NCI-H1417 (cell line): ENCODE measurements around the gene CDH6.

ENCODE experiments used
- DNase-seq, 3 experiments: peaks; one replicate each; lab custom pipeline; 2025; lab: John Stamatoyannopoulos, UW

The CDH6 gene

DNA sequence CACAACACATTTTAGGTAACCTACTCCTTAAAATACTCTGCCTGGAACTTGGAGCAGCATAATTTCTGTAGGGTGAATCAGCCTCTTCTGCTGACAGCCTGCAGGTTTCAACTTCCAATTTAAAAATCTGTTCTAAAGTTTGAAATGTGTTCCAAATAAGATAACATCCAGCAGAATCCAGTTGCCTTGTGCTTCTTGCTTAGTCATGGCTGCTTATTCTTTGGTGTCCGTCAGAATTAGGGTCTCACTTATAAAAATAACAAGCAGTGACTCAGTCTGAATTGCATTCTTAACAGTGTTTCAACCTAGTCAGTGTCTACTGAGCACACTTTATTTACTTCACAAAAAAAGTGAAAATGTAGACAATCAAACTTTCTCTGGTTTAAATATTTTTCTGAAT, 3.7 kb downstream of the CDH6 start:
- DNase-seq: no peak

DNA sequence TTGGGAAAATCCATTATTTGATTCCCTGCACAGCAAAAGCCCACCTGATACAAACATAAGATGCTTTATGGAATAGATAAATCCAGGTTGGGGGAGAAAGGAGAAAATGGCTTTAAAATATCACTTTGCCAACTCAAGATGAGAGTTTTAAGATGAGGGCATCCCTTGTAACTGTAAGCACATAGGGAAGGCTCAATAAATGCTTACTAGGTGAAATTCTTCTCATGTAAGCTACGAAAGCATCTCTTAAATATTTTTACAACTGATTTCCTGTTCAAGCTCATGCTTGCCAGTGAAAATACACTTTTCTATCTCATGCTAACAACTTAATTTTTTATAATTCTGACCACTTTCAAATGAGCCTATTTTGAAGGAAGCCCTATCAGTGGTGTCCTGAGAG, 11.5 kb downstream of the CDH6 start:
- DNase-seq: no peak

DNA sequence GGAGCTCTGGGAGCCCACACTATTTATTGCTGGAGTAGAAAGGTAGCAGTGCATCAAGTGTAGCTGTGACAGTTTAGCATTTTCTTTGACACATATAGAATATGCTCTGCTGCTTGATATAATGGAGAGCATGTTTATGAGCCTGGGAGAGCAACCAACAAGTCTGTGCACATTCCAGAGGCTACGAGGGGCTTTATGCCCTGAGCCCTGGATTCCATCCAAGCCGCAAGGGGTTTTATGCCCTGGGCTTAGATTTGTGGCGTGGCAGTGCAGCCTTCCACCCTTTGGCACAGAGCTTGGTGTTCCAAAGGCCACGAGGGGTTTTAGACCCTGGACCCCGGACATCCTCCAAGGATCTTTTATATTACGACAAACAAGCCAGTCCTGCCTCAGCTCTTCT, 14.6 kb downstream of the CDH6 start:
- no peak for DNase-seq

DNA sequence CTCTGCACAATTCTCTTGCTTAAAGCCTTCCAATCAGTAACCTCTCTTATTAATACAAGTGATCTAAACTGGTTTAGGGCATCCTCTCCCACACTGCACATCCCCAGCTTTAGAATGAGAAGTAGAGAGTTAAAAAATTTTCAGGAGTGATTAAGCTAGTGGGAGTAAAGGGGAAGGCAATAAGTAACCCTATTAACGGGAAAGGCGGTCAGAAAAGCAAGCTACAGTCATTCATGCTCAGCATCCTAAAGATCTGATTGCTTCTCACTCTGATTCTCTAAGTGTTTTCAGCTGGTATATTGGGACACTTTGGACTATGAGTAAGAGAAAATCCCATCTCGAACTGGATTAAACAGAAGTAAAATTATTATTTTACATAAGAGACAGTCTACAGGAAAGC, 15.8 kb downstream of the CDH6 start:
- DNase-seq: no peak

DNA sequence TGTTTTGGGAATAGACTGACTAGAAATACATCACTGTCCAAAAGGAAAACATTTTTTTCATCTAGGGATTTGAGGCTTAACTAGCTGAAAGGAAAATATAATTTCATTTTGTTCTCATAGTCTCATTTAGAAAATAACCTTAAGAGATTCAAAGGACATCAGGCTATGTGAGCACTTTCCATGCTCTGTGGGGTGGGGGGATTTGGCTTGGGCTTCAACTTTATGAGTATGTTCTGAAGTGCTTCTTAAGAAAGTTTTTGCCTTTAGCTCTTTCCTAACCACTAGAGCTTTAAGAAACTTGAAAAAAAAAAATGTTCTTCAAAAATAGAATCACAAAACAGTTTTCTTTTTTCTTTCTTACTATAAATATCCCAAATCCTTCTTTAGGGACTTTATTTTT, 17.6 kb downstream of the CDH6 start:
- DNase-seq: no peak

DNA sequence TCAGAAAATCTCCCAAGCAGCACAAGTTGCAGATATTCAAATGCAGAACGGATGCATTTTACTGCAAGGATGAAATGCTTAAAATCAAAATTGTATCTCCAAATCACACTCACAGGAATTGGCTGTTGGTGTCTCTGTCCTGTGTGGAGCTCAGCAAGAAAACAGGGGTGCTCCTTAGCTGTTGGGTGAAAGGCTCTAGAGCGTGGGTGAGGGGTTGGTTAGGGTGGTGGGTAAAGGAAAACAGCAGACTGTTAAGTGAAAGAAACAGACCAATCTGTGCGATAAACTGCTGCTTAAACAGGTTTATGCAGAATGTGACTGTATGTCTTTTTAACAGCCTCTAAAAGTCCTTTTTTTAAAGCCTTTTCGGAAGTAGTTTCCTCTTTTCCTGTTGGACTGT, 19.8 kb downstream of the CDH6 start:
- DNase-seq: no peak

DNA sequence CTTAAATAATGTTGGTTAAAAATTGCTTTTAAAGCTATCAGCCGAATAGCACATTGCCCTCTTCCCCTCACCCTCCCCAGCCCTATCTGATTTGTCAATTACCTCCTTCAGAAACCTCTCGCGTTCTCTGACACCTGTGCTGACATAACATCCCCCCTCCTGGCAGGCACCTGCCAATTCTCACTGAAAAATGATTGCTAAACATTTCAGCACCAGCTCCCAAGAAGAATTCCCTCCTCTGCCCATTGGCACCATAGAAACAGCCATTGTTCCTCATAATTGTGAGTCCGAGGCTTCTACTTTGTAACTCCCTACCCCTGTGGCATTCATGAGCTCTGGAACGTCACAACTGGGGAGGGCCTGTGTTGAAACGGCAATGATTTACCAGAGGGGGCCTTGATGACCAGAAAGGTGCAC, 20.2 kb downstream of the CDH6 start:
- DNase-seq: peak in 2 of 3 experiments; percentile 83 to 95

DNA sequence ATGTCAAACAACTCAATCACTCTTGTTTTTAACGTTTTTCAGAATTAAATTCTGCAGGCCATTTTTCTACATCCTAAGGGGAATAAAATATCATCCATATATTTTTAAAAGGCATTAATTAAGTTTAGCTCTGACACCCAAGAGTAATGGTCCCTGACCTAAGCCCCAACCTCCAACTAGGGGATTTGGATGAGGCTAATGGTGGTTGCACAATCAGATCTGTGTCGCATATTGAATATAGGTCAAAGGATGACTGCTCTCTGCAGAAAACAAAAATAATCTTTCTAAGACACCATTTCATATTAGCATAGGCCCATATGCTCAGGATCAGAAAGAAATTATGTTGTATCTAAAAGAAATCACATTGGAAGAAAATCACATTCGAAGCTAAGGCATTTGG, 20.7 kb downstream of the CDH6 start:
- no peak for DNase-seq

DNA sequence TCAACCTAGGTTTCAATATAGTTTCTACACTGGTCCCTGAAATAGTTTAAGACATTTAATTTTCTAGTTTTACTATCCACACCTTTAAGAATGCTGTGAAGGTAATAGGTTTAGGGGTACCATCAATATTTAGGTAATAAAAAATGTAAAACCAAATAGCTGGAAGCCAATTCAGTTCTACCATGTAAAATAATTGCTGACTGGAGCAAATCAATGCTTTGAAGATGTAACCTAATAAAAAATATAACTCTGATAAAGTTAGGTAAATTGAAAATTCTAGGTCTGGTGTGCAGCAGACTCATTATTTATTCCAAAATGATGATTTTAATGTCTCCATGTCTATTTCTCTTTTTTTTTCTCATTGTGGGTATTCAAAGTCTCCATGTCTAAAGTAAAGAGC, 21.8 kb downstream of the CDH6 start:
- DNase-seq: no peak

DNA sequence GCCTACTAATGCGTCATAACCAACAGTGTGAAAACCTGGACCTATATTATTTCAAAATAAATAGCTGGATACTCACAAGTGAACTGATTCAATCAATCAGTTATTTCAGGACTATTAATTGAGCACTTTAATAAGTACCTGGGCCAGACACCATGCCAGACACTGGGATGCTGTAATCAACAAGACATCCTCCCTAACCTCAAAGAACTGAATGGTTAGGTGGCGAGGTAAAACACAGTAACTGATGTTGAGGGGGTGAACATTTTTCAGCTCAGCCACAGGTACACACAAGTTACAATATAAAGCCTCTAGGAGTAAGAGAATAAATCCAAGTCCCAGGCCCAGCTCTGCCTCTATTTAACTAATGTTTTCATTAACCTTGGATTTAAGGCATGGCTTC, 24.0 kb downstream of the CDH6 start:
- DNase-seq: no peak

DNA sequence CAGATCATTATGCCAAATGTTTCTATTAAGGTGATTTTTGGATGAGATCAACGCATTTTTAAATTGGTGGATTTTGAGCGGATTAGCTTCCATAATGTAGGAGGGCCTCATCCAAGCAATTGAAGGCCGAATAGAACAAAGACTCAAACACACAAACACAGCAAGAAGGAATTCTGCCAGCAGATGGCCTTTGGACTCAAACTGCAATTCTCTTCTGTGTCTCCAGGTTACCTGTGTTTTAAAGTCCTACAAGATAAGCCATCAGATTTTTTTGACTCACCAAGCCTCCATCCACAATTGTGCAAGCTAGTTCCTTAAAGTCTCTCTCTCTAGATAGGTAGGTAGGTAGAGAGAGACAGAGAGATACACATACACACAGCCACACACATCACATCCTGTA, 25.5 kb downstream of the CDH6 start:
- no peak for DNase-seq

DNA sequence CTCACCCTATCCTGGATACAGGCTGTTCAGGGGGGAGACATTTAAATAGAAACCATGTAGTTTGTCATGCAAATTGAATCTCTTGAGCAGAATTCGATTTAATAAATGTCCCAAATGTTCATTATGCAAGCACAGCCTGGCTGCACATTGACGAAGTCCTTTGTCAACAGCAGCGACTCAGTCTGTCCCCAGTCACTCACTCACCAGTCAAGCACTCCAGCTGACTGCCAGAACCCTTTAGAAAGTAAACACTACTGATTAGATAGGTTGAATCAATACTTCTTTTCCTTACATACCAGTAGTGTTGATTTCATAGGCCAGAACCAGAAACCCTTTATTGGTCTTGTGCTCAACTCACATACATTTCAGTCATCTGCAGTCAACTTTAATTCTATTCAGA, 27.5 kb downstream of the CDH6 start:
- DNase-seq: peak in 1 of 3 experiments; percentile 20

DNA sequence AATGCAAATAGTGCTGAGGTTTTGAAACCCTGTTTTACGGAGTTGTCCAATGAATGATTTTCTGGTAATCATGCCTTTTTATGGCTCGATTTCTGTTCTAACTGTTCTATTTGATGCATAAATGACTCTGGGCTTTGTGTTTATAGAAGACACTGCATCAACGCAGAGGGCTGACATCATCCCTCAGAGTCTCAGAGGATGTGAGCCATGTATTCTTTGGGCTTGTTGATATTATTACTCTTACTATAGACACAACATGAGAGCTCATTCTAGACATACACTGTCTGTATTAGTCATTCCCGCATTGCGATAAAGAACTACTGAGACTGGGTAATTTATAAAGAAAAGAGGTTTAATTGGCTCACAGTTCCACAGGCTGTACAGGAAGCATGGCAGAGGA, 31.6 kb downstream of the CDH6 start:
- DNase-seq: no peak

DNA sequence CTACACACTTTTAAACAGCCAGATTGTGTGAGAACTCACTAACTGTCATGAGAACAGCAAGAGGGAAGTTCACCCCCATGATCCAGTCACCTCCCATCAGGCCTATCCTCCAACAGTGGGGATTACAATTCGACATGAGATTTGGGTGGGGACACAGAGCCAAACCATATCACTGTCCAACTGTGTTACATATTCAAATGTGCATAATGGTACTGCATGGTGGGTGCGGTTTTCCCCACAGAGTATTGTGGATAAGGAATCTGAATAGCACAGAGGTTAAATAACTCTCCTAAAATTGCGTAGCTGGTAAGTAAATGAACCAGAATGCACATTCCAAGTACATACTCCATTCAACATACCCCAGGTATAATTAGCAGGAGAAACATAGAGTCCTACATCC, 32.1 kb downstream of the CDH6 start:
- DNase-seq: no peak

DNA sequence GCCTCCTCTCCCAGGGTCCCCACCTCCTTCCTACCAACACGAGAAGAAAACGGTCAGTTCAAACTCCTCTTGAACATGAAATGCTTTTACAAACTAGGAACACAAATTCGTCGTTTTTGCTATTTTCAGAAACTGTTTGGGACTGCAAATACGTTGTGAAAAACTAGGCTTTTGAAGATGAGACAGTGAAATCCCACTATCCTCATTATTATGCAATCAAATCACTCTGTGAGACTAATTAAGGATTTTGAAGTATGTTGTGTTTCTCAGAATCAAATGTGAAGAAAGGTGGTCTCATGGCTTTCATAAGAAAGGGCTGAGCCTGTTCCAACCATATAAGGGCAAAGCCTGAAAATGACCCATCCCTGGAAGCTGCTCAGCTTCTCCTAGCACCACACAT, 33.2 kb downstream of the CDH6 start:
- DNase-seq: no peak

DNA sequence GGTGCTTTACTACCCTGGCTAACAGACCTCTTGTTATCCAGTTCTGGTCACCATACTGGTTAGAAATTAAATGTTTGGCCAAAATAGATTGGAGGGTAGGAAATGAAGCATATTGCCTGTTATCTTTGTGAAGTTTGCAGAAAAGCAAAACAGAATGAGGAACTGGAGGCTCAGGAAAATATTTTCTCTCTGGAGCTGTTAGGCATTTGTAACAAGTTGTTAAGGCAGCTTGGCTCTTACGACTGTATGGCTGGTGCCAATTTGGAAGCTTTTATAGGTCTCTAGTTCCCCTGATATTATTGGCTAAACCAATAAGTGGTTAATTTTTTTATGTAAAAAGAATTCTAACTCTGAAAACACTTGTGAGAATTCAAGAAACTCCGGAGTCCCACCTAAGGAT, 35.8 kb downstream of the CDH6 start:
- DNase-seq: no peak

DNA sequence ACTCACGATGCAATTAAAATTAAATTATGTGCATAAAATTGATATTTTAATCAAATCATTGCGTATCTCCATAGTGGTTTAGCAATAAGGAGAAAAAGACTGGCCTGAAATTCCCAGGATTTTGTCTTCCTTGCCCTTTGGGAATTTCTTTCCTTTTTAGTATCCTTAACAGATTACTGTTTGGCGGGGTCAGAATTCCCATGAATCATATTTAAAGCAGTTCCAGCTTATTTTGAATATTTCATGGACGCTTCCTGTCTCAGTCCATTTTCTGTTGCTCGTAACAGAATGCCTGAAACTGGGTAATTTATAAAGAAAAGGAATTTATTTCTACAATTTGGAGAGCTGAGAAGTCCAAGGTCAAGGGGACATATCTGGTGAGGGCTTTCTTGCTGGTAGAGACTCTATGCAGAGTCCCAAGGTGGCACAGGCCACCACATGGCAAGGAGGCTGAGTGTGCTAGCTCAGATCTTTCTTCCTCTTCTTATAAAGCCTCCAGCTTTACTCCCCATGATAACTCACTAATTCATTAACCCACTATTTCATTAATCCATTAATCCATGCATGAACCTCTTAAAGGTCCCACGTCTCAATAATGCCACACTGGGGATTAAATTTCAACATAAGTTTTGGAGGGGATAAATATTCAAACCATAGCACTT, 37.8 kb downstream of the CDH6 start:
- no peak for DNase-seq

DNA sequence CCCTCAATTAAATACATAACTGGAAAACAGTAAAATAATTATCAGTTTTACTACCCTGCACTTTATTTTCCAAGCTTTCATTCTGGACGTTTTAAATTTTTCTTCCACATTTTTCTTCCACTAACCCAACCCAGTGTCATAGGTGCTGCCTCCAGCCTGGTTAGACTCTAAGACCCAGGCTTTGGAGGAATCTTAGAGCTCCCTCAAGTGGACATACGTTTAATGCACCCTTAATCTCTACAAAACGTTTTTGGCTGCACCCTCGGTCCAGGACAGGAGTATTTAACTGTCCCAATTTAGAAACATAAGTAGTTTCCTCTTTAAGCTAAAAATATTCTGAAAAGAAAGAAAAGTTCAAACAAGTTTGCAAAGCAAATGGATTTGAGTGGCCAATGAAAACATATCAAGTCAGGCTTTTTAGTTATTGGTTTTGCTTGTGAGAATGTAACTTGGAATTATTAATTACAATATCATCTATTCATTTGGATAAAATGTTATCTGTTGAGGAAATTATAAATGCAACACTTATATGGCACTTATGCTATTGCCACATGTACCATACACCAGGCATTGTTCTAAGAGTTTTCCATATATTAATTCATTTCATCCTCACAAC, 38.9 kb downstream of the CDH6 start:
- peak in 2 of 3 experiments; percentile 49 to 81 for DNase-seq

DNA sequence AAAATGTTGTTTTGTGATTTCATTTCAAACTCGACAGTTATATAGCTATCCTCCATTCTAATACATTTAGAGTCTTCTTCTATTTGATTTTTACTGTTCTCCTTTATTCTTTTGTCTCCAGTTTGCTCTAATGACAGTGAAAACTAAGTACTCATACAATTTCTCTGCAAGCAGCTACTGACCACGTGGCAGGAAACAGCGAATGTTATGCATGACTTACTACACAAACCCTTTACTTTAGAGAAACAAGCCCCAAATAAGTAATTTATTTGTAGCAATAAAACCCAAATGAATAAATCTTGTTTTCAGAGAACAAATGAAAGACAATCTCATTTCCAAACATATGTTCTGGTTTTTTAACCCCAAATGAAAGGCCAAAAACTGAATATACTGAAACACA, 41.9 kb downstream of the CDH6 start:
- peak in 1 of 3 experiments; percentile 27 for DNase-seq

DNA sequence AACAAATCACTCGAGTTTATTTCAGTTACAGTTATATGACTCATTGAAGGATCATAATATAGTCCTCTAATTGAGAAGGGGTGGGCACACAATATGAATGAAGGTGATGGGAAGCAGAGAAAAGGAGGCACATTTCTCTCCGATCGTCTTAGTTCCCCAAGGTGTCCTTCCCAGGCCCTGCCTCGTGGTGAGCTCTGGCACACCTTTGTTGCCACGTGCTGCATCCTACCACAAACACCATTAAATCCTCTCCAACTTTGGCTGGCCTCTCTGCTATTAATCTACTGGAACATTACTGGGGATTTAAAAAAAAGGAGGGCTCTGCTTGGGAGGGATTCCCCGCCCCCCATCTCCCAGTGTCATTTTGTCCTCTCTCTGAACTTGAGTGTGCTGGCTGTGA, 42.9 kb downstream of the CDH6 start:
- DNase-seq: peak in 1 of 3 experiments; percentile 17

DNA sequence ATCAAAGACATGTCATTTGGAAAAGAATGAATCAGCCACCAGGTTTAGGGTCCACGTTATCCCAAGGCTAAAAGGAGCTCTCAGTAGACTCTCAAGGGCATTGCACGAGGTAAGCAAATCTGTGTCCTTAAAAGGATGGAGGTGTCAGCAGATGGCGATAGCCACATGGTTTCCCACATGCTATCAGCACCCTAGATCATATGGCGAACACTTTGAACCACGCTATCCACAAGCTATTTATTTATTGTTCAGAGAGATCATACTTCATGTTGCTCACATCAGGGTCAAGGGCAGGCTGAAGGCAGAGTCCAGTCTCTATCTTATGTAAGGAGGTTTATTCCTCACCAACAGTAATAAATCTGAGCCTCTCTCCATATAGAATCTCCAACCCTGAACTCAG, 43.7 kb downstream of the CDH6 start:
- peak in 2 of 3 experiments; percentile 14 to 64 for DNase-seq

DNA sequence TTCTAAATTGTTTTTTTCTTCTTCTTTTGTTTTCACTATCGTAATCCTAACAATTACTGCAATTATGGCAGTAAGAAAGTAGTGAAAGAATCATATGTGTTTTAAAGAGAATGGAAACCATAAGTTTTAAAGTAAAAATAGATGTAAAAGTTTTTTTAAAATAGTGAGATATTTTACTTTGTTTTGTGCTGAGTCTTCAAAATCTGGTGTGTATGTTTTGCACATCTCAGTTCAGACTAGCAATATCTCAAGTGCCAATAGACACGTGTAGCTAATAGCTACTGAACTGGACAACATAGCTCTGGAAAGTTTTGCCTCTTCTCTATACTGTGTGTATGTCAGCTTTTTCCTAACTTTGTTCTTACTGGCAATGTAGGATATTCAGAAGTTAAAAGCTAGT, 45.0 kb downstream of the CDH6 start:
- DNase-seq: no peak

DNA sequence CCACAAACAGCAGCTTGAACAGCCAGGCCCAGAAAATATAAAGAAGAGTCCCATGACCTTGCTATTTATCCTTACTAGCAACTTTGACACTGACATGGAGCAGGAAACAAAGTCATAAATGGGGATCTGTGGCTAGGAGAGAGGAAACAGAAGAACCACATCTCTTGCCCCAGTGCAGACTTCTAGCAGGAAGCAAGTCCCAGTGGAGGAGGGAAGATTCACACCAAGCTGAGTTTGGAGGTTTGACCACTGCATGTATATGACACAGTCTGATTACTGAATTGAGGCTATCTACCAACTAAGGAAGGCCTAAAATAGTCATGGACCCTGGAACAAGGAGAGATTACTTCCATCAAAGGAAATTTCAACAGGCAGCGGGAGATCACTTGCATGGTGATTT, 51.4 kb downstream of the CDH6 start:
- DNase-seq: no peak

DNA sequence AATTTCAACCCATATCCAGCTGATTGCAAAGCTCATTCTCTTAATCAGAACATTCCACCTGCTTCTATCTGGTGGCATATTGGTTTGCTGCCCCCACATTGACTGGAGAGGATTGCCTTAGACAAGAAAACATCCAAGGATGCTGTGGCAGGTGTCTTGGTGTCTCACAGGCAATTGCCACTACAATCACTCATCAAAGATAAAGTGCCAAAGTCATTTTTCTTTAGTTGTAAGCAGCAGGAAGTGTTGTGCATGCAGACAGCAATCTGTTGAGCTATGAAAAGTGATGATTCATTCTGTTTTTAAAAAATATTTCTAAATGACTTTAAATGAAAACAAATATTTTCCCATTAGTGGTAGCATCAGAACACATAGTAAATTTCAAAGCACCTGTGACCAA, 53.9 kb downstream of the CDH6 start:
- DNase-seq: no peak
